ENCODE results near the gene VAMP1. TPM values are rescaled to one million over a fixed set of nuclear protein-coding genes. Genes with fewer than 3 reads are reported as not detected.

The VAMP1 gene
- total and polyA plus RNA-seq, 2 experiments from 2014 or later: 13.9 to 16.1 TPM

GRCh38 chr12:6443361-6443983, 27.0 kb downstream of the VAMP1 start:
- Histone ChIP-seq H3K4me2 (no peak overlapping the region), H3K36me3 (ENCODE audit: insufficient read depth) (no peaks in the 10 kb centered on the region), H3K9me2 (ENCODE audit: insufficient read depth) (no peaks in the 10 kb centered on the region), H2AFZ (no peak overlapping the region), H3K4me3 (no peak overlapping the region), H3K4me1 (ENCODE audit: insufficient read depth) (no peaks in the 10 kb centered on the region), H3K27ac (ENCODE audit: low read depth) (no peak overlapping the region), H4K20me1 (replicated peaks; ENCODE audit: insufficient read depth) (no peaks in the 10 kb centered on the region), H3K79me2 (replicated peaks; ENCODE audit: insufficient read depth) (no peaks in the 10 kb centered on the region), H3K27me3 (ENCODE audit: insufficient read depth) (no peaks in the 10 kb centered on the region), H3F3A (replicated peaks; ENCODE audit: low read depth) (no peaks in the 10 kb centered on the region)
- Mint-ChIP-seq H3K27me3 (ENCODE audit: insufficient read depth, low read depth, poor library complexity) (peaks cover 16% of the 10 kb centered on the region), H3K36me3 (ENCODE audit: low read depth) (no peaks in the 10 kb centered on the region), H3K4me1 (peaks cover 24% of the 10 kb centered on the region), H3K4me3 (no peak overlapping the region), H3K9me3 (no peaks in the 10 kb centered on the region), H3K27ac (peak overlapping the region; percentile 72; the same call in 1 of the 2 replicates)
- DNase-seq (ENCODE audit: low spot score) (no peak), ATAC-seq (no peak)
- no peak for TF ChIP-seq JUNB (IDR thresholded peaks at IDR 0.05; ENCODE audit: unreplicated experiment)
- TF ChIP-seq EZH2 (IDR thresholded peaks at IDR 0.05; ENCODE audit: low read depth, unreplicated experiment): no peak
- TF ChIP-seq NANOG (IDR thresholded peaks at IDR 0.05; ENCODE audit: borderline replicate concordance): no peak
- no peak for TF ChIP-seq POLR2AphosphoS5 (IDR thresholded peaks at IDR 0.05; ENCODE audit: low read depth)
- TF ChIP-seq ZNF331 (CRISPR knock-in tag; IDR thresholded peaks at IDR 0.05; ENCODE audit: low read depth): no peak
- no peak for TF ChIP-seq EZH2phosphoT487 (IDR thresholded peaks at IDR 0.05; ENCODE audit: unreplicated experiment)
- TF ChIP-seq ZNF114 (CRISPR knock-in tag; IDR thresholded peaks at IDR 0.05): no peak
- no peak for TF ChIP-seq ZNF462 (CRISPR knock-in tag; IDR thresholded peaks at IDR 0.05)
- TF ChIP-seq STAT1 (IDR thresholded peaks at IDR 0.05; ENCODE audit: unreplicated experiment): no peak
- TF ChIP-seq, protein P1, sequence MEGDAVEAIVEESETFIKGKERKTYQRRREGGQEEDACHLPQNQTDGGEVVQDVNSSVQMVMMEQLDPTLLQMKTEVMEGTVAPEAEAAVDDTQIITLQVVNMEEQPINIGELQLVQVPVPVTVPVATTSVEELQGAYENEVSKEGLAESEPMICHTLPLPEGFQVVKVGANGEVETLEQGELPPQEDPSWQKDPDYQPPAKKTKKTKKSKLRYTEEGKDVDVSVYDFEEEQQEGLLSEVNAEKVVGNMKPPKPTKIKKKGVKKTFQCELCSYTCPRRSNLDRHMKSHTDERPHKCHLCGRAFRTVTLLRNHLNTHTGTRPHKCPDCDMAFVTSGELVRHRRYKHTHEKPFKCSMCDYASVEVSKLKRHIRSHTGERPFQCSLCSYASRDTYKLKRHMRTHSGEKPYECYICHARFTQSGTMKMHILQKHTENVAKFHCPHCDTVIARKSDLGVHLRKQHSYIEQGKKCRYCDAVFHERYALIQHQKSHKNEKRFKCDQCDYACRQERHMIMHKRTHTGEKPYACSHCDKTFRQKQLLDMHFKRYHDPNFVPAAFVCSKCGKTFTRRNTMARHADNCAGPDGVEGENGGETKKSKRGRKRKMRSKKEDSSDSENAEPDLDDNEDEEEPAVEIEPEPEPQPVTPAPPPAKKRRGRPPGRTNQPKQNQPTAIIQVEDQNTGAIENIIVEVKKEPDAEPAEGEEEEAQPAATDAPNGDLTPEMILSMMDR (conservative IDR thresholded peaks at IDR 0.05; ENCODE audit: low read depth in 2 of 2): no peak
- TF ChIP-seq, protein P2, sequence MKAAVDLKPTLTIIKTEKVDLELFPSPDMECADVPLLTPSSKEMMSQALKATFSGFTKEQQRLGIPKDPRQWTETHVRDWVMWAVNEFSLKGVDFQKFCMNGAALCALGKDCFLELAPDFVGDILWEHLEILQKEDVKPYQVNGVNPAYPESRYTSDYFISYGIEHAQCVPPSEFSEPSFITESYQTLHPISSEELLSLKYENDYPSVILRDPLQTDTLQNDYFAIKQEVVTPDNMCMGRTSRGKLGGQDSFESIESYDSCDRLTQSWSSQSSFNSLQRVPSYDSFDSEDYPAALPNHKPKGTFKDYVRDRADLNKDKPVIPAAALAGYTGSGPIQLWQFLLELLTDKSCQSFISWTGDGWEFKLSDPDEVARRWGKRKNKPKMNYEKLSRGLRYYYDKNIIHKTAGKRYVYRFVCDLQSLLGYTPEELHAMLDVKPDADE (IDR thresholded peaks at IDR 0.05): no peak
- no peak for TF ChIP-seq CREB1 (CRISPR knock-in tag; IDR thresholded peaks at IDR 0.05; ENCODE audit: low read depth)

Measured in GM23338 (cell line).